ENCODE data around the gene DLX5.
A peak's percentile ranks its signal among the peaks of the same experiment; 100 is the strongest.
"Not testable (repeated sequence)": the region's sequence is repeated elsewhere in the genome, so short reads cannot be mapped to it uniquely, and the experiment has no call there.

Gene DLX5

DNA sequence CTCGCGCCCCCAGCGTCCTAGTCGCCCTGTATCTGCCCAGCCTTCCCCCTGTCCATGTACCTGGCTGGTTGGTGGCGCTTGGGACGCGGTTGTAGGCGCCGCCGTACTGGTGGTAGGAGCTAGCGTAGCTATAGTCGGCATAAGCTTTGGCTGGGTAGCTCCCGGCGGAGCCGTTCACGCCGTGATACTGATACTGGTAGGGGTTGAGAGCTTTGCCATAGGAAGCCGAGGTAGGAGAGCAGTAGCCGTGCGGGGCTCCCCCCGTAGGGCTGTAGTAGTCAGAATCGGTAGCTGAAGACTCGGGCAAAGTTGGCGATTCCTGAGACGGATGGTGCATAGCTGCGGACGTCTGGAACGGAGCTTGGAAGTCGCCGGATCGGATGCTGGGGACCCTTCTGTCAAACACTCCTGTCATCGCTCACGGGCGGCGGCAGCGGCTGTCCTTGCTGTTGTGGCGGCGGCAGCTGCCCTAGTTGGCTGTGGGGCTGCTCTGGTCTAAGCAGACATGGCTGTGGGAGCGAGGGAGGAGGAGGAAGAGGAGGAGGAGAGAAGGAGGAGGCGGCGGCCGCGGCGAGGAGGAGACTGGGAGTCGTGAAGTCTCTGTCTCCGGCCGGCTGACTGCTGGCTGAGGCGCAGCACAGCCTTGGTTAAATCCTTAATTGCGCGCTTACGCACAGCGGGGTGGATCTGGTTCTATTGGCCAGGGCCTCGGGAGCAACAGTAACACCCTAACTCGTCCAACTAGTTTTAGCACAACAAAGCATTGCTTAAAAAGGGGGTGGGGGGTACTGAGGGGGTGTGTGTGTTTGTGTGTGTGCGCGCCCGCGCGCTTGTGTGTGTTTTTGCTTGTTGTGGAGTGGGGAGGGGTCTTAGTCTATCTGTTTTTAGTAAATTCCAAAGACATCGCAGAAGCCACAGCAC is at the start of gene DLX5:
Gene DLX5, minus strand, starts transcription at position 623 of the 921 bp plus-strand sequence. Its CDS starts 208 bp downstream, at position 415.
- Mint-ChIP-seq H3K36me3 (no peaks in the 10 kb centered on the region), H3K9me3 (peaks cover 1% of the 10 kb centered on the region), H3K27ac (no peak within 1 kb of the TSS), H3K4me1 (peaks cover 19% of the 10 kb centered on the region), H3K27me3 (peaks cover 32% of the 10 kb centered on the region), H3K4me3 (no peak within 1 kb of the TSS)
- DNase-seq (ENCODE audit: low spot score in 2 of 2) (no peak), ATAC-seq (ENCODE audit: low read depth) (no peak)

DNA sequence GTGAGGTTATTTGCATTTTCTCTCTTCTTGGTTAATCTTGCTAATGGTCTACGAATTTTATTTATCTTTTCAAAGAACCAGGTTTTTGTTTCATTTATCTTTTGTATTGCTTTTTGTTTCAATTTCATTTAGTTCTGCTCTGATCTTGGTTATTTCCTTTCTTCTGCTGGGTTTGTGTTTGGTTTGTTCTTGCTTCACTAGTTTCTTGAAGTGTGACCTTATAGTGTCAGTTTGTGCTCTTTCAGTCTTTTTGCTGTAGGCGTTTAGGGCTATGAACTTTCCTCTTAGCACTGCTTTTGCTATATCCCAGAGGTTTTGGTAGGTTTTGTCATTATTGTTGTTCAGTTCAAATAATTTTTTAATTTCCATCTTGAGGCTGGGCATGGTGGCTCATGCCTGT is 47.4 kb upstream of the DLX5 start:
- H3K36me3 Mint-ChIP-seq; H3K27me3 Mint-ChIP-seq; H3K4me1 Mint-ChIP-seq; ATAC-seq (ENCODE audit: low read depth); H3K9me3 Mint-ChIP-seq; DNase-seq (ENCODE audit: low spot score in 2 of 2); H3K27ac Mint-ChIP-seq: not testable (repeated sequence)
- peak overlapping the region; percentile 0 for H3K4me3 Mint-ChIP-seq

DNA sequence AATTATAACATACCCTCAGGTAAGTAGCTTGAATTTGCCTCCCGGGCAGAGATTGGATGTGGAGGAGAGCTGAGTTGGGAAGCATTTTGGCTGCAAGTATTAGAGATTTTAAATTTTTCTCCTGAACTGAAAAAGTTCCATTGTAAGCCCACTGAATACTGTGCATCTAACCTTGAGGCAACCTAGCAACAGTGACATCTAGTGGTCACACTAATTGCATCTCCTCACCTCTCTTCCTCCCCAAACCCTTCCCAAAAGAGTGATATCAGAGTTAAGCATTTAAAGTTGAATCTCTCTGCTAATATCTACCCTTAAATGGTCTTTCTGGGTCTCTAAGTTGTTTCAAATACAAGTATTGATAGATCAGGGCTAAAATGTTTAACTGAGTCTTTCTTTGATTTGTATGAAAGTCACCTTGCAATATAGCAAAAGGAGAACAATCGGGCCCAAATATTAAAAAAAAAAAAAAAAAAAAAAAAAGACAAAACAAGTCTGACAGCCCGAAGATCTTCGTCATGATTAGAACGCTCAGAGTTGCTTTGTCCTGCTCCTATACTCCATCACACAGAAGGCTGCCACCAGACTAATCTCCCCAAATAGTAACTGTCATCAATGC is 40.4 kb upstream of the DLX5 start:
- Mint-ChIP-seq H3K4me1 (no peaks in the 10 kb centered on the region), H3K36me3 (no peaks in the 10 kb centered on the region), H3K4me3 (no peak overlapping the region), H3K9me3 (no peaks in the 10 kb centered on the region), H3K27me3 (peaks cover 2% of the 10 kb centered on the region), H3K27ac (no peak overlapping the region)
- ATAC-seq (ENCODE audit: low read depth) (peak; percentile 70), DNase-seq (ENCODE audit: low spot score in 2 of 2) (peak; percentile 11 to 27)

DNA sequence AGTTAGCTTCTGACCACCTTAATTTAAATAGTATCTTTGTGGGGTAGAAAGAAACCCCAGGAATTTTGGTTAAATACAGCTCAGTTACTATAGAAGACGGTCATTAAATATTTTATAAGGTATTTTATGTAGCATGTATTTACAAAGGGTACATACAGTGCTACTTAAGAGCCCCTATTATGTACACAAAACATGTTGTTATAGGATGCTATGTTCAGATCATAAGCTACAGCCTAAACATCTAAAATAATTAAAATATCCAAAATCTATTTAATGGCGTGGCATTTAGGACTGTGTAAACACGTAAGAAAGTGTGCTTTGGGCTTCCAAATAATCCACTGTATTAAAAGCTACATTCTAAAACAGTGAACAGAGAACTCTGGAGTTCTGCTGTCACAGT is 39.4 kb upstream of the DLX5 start:
- Mint-ChIP-seq H3K4me3 (no peak overlapping the region), H3K27me3 (peaks cover 3% of the 10 kb centered on the region), H3K27ac (no peak overlapping the region), H3K9me3 (peaks cover 10% of the 10 kb centered on the region), H3K4me1 (no peaks in the 10 kb centered on the region), H3K36me3 (peaks cover 2% of the 10 kb centered on the region)
- ATAC-seq (ENCODE audit: low read depth) (no peak), DNase-seq (ENCODE audit: low spot score in 2 of 2) (no peak)

DNA sequence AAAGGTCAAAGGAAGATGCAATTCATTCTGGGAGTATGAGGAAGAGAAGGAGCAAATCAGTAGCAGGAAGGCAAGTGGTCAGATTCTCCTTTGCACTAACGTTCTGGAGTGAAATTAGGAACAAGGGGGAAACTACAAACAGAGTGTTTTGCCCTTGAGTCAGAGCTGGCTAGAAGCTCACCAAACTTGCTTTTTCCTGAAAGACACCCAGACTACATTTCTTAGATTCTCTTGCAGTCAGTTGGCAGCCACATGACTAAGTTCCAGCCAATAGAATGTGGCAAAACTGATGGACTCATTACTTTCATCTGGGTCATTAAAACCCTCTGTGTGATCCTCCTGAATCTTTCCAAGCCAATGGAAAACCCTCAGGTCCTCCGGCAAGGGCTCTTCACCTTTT is 18.6 kb upstream of the DLX5 start:
- Mint-ChIP-seq H3K9me3 (no peaks in the 10 kb centered on the region), H3K4me3 (no peak overlapping the region), H3K4me1 (no peaks in the 10 kb centered on the region), H3K27me3 (peaks cover 23% of the 10 kb centered on the region), H3K36me3 (no peaks in the 10 kb centered on the region), H3K27ac (no peak overlapping the region)
- DNase-seq (ENCODE audit: low spot score in 2 of 2) = no peak
- no peak for ATAC-seq (ENCODE audit: low read depth)

DNA sequence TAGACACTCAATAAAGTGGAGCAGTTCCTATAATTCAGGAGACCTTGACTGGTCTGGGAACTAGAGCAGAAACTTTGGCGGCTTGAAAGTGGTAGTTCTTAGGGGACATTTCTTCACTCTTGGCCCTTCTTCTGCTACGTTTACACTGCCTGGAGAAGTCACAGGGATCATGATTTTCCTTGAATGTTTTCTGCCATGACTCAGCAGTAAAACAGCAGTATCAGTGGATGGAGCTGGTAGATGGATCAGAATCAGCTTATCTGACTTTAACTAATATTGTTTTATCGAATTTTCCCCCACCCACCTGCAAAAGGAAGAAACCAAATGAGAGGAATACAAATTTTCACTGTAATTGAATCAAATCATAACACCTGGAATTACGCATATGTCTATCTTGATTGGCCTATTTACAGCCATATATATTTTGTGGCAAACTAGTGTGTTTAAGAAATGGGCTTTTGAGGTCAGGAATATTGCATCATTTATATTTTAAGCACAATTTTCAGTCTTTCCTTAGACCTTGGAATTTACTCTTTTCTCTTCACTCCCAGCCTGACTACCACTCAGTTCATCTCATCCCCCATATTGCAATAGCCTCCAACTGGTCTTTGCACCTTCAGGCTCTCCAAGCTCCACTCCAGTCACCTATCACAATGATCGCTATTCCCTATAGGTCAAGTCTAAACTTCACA is 14.9 kb upstream of the DLX5 start:
- no peak overlapping the region for H3K4me3 Mint-ChIP-seq
- ATAC-seq (ENCODE audit: low read depth) (no peak), DNase-seq (ENCODE audit: low spot score in 2 of 2) (no peak)
- H3K27ac Mint-ChIP-seq = no peak overlapping the region
- no peaks in the 10 kb centered on the region for H3K4me1 Mint-ChIP-seq
- no peaks in the 10 kb centered on the region for H3K36me3 Mint-ChIP-seq
- peaks cover 19% of the 10 kb centered on the region for H3K27me3 Mint-ChIP-seq
- H3K9me3 Mint-ChIP-seq = no peaks in the 10 kb centered on the region

DNA sequence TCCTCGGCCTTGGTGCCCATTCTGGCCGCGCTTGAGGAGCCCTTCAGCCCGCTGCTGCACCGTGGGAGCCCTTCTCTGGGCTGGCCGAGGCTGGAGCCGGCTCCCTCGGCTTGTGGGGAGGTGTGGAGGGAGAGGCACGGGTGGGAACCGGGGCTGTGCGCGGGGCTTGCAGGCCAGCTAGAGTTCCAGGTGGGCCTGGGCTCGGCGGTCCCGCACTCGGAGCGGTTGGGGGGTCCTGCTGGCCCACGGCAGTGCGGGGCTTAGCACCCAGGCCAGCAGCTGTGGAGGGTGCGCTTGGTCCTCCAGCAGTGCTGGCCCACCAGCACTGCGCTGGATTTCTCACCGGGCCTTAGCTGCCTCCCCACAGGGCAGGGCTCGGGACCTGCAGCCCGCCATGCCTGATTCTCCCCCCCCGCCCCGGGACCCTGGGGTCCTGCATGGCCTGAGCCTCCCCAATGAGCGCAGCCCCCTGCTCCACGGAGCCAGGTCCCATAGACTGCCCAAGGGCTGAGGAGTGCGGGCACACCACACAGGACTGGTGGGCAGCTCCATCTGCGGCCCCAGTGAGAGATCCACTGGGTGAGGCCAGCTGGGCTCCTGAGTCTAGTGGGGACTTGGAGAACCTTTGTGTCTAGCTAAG is 9.7 kb upstream of the DLX5 start:
- not testable (repeated sequence) for H3K4me1 Mint-ChIP-seq; ATAC-seq (ENCODE audit: low read depth); H3K27me3 Mint-ChIP-seq; H3K9me3 Mint-ChIP-seq; H3K36me3 Mint-ChIP-seq; H3K4me3 Mint-ChIP-seq; H3K27ac Mint-ChIP-seq; DNase-seq (ENCODE audit: low spot score in 2 of 2)

DNA sequence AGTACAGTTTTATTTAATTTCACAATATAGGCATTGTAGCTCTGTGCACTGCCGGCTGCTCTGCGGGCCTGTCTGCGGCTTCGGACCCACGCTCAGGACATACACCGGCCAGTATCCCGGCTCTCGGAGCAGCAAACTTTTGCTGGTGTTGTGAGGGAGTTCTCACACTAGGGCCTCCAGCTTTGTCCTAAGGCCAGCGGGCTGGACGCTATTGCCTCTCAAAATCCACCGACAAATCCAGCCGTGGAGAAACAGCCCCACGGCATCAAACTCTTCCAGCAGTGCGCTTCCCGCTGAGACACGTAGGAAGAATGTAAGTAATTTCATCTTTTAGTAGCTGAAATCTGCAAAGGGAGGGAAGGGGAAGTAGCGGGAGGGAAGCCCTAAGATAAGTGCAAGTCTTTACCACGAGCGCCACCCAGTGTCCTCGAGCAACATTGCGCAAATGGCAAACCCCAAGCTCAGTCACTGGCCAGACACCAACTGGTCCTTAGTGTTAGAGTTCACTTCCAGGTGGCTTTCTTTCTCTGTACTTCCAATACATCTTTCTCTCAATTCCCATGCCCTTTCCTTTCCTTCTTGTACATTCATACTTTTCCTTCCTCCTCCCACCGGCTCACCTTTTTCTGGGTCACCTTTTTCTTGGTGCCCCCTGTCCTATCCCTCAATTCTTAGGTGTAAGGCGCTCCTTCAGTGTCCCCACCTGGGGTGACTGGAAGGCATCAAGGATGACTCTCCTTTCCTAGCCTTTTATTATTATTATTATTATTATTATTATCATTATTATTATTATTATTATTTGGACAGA is 3.0 kb upstream of the DLX5 start:
- DNase-seq (ENCODE audit: low spot score in 2 of 2) (peak; percentile 49 to 62), ATAC-seq (ENCODE audit: low read depth) (peak; percentile 82)
- Mint-ChIP-seq H3K27ac (no peak overlapping the region), H3K36me3 (no peaks in the 10 kb centered on the region), H3K9me3 (no peaks in the 10 kb centered on the region), H3K4me1 (peaks cover 19% of the 10 kb centered on the region), H3K4me3 (peak overlapping the region; percentile 76), H3K27me3 (peaks cover 27% of the 10 kb centered on the region)

DNA sequence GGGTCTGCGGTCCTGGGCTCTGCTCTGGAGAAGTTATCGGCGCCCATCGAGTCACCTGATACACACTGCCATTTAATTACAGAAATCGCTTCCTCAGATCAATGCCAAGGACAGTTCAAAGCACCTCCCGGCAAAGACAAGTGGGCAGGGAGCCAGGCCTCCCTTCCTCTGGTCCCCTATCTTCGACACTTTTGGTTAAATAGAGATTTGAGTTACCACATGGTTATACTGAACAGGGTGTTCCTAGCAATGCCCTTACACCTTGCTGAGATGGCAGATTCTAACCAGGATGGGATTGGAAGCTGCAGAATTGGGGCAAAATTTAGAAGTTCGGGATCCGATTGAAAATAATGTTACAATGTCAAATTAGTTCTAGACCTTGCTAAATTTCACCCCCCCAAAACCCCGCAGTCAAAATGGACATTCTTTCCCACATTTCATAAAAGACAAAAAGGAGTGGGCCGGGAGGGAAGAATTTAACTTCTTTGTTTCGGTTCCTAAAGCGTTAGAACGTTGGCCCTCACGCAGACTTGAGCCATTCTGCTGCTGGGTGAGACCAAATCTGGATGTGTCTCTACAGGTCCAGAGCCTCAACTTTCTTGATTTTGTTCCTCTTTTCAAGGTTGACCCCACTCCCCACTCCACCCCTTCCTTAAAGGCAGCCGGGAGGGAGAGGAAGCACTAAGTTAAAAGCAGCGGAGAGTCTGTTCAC is 2.2 kb upstream of the DLX5 start:
- H3K27me3 Mint-ChIP-seq = peaks cover 34% of the 10 kb centered on the region
- DNase-seq (ENCODE audit: low spot score in 2 of 2) (no peak), ATAC-seq (ENCODE audit: low read depth) (peak; percentile 21)
- peak overlapping the region; percentile 76 for H3K4me3 Mint-ChIP-seq
- peaks cover 19% of the 10 kb centered on the region for H3K4me1 Mint-ChIP-seq
- no peaks in the 10 kb centered on the region for H3K36me3 Mint-ChIP-seq
- no peak overlapping the region for H3K27ac Mint-ChIP-seq
- H3K9me3 Mint-ChIP-seq = no peaks in the 10 kb centered on the region

DNA sequence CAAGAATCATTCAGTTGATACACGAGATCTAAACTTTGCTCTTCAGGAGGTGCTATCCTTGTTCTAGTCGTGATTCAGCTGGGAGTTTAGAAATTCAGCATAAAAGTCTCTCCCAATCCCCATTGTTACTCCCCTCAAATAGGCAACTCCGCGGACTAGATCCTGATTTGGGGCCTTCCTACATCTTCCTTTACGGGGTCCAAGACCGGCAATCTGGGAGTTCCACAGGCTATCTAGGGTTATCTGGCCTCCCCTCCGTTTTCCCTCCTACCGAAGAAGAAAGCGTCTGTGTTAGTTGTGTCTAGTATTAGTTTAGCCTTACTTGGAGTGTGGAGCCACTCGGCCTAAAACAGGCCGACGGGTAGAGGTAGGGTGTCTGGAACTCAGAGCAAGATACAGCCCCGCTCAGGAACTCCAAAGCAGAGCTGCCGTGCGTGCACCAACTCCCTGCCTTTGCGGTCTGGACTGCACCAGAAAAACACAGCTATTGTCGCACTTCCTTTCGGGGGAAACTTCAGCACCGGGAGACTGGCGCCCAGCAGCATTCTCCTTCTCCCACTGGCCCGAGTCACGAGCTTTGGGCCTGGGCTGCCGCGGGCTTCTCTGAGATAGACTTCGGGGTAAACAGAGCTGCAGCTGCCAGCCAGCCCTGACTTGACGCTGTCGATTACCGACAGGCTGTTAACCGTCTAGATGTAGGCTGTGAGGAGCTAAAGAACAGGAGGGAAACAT is 1.5 kb upstream of the DLX5 start:
- H3K4me1 Mint-ChIP-seq = peaks cover 19% of the 10 kb centered on the region
- H3K27me3 Mint-ChIP-seq = peaks cover 35% of the 10 kb centered on the region
- peak; percentile 21 for ATAC-seq (ENCODE audit: low read depth)
- no peaks in the 10 kb centered on the region for H3K9me3 Mint-ChIP-seq
- peak overlapping the region; percentile 27 for H3K4me3 Mint-ChIP-seq
- H3K36me3 Mint-ChIP-seq = no peaks in the 10 kb centered on the region
- DNase-seq (ENCODE audit: low spot score in 2 of 2) = no peak
- H3K27ac Mint-ChIP-seq = no peak overlapping the region

DNA sequence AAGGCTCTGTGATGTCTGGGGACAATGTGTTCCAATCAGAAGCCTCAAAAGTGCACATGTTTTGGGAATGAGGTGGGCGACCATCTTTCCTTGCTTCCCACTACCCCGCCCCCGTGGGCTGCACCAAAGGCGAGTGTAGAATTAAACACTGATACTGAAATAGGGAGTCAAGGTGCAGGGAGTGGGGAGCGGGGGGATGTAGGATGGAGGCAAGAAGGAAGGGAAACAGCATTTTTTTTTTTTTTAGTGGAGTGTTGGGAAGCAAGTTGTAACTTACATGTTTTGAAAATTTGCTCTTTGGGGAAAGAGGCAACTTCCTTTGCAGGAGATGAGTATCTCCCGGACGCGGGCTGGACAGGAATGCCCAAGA is 484 bp upstream of the DLX5 start:
- Mint-ChIP-seq H3K36me3 (no peaks in the 10 kb centered on the region), H3K4me1 (peaks cover 19% of the 10 kb centered on the region), H3K27me3 (peaks cover 32% of the 10 kb centered on the region), H3K27ac (no peak overlapping the region), H3K9me3 (peaks cover 1% of the 10 kb centered on the region), H3K4me3 (no peak overlapping the region)
- ATAC-seq (ENCODE audit: low read depth) (no peak), DNase-seq (ENCODE audit: low spot score in 2 of 2) (no peak)

DNA sequence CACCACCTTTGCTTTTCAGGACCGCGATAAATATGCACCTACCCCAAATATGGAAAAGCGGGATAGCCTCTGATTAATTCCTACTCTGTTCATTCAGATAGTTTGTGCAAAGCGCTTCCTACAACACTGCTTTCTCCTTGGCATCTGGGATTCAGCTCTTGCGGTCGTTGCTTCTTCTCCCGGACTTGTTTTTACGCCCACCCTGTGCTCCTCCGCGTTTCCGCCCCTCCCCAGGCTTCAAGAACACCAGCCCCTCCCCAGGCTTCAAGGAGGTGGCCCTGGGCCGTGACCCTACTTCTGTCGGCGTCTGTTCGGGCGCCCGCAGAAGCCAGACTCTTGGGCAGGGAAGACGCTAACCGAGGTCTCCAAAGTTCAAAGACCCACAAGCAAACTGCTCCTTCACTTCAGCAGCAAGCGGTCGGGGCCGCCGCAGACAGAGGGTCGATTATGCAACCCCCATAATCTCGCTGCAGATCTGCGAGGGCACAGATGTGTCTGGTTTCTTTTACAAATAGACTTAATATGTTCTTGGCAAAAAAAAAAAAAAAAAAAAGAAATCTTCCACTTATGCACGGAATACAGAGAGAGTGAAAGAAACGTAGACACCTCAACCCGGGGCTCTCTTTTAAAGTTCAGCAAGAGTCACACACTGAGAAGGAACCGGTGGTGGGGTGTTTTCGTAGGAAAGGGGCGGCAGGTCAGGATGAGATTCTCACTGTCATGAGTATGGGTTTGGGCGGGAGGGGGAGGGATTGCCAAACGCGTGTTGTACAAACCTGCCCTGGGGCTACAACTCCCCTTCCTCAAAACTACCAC is 1.9 kb downstream of the DLX5 start:
- no peaks in the 10 kb centered on the region for H3K36me3 Mint-ChIP-seq
- H3K27me3 Mint-ChIP-seq = peaks cover 35% of the 10 kb centered on the region
- no peak overlapping the region for H3K4me3 Mint-ChIP-seq
- no peak overlapping the region for H3K27ac Mint-ChIP-seq
- H3K9me3 Mint-ChIP-seq = peaks cover 1% of the 10 kb centered on the region
- no peak for DNase-seq (ENCODE audit: low spot score in 2 of 2)
- ATAC-seq (ENCODE audit: low read depth) = no peak
- peaks cover 17% of the 10 kb centered on the region for H3K4me1 Mint-ChIP-seq
